Gastrocnemius medialis (tissue), 4 donors: Measurements from ENCODE around the gene STX3.

ENCODE experiments used
- CTCF ChIP-seq, 5 experiments: fragments of 450-650 bp in 3 of 5; fragments of 200-600 bp in 2 of 5; sonication (generic) in 2 of 5; IDR thresholded peaks in 4 of 5; conservative IDR thresholded peaks in 1 of 5; 1 replicate in 4 of 5; 2 replicates in 1 of 5; pipeline ENCODE4 v1.5.1; 2016 to 2019; ENCODE audit warnings: antibody characterized with exemption in 5 of 5, mild to moderate bottlenecking in 3 of 5, moderate library complexity in 3 of 5
- POLR2A ChIP-seq, 2 donors: fragments of 450-650 bp; IDR thresholded peaks; one replicate each; pipeline ENCODE4 v1.6.1; 2017; ENCODE audit warnings: antibody characterized with exemption in 2 of 2, mild to moderate bottlenecking in 2 of 2, moderate library complexity in 2 of 2

GRCh38 chr11:59785818-59786217 is 30.6 kb downstream of the STX3 start:
- TF ChIP-seq CTCF (IDR thresholded peaks at IDR 0.05 in 4 of 5, conservative IDR thresholded peaks at IDR 0.05 in 1 of 5) = no peak
- no peak for TF ChIP-seq POLR2A (IDR thresholded peaks at IDR 0.05)
